ENCODE measurements around the gene TNC.

DNA sequence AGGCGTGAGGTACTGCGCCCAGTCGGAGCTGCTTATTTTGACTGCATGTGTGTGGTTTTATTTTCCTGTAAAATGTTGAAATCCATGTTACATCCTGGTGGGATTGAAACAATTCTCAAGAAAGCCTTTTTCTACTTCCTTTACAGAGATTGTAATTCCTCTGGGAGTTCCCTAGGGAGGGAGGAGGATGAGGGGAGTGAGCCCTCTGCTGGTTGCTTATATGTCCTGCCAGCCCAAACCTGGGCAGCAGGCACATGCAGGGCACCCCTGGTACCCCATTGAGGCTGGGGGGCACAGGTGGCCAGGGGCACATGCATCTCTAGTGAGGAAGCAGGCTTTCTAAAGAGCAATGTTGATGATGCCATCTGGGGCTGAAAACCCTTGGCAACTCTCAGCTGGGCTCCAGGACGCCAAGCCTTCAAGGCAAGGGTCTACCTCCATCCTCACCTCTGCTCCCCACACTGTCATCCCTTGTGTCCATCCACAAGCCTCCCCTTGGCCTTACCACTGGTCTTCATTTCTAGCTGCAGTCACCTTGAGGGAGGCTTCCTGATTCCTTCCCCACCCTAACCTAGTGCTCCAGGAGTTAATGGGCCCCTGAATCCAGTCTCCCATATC lies 102.8 kb downstream of the TNC start:
- TF ChIP-seq YY1 (IDR thresholded peaks at IDR 0.05; ENCODE audit: insufficient read depth, insufficient read length), result no peak
- TF ChIP-seq ZNF274 (IDR thresholded peaks at IDR 0.05; ENCODE audit: low read depth, low read length), result no peak
